GM10266 (cell line): ENCODE data around the gene RIPPLY3.

Experiments
- DNase-seq: peaks from one replicate; pipeline ENCODE4 v3.0.0; 2012; ENCODE audit errors: extremely low spot score
- TF ChIP-seq, protein P1 (sequence below): IDR thresholded peaks from 2 replicates; pipeline ENCODE4 v1.5.1; 2012; ENCODE audit warnings: mild to moderate bottlenecking, low read depth; ENCODE audit not compliant: control insufficient read depth, insufficient read depth; ENCODE audit errors: missing control alignments

RIPPLY3 gene

DNA sequence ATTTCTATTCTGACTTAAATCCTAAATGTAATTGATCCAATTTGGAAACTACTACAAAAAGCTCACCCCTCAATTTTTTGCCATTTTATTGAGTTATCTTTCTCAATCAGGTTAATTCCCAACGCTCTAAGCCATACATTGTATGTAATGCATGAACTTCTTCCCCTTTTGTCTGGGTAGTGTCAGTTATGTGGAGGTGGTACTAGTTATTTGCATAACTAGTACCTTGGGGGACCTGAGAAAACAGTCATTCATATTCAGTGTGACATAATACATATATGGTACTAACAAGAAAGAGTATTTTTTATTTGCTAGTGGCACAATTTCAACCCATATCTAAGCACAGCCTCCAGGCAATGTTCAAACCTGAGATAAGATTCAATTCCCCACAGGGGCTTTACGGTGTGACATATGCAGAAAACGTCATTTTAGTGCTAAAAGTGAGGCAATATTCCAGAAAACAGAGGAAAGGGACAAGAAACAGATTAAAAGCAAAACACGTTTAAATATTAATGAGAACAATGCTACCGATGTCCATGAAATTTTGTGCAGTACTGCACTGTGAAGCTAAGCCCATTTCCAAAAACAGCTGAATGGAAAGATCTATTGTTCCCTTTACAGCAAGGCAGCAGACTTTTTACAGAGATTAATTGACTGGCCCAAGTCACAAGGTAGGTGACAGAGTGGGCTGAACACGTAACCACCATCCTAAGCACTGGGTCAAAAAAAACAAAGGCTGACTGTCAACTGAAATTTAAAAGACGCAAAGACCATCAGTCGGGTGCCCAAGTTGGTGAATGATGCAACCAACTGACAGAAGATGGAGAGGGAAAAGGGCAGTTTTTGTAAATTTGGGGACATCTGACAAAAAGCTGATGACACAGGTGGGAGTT lies 41.4 kb upstream of the RIPPLY3 start:
- TF ChIP-seq, protein P1, sequence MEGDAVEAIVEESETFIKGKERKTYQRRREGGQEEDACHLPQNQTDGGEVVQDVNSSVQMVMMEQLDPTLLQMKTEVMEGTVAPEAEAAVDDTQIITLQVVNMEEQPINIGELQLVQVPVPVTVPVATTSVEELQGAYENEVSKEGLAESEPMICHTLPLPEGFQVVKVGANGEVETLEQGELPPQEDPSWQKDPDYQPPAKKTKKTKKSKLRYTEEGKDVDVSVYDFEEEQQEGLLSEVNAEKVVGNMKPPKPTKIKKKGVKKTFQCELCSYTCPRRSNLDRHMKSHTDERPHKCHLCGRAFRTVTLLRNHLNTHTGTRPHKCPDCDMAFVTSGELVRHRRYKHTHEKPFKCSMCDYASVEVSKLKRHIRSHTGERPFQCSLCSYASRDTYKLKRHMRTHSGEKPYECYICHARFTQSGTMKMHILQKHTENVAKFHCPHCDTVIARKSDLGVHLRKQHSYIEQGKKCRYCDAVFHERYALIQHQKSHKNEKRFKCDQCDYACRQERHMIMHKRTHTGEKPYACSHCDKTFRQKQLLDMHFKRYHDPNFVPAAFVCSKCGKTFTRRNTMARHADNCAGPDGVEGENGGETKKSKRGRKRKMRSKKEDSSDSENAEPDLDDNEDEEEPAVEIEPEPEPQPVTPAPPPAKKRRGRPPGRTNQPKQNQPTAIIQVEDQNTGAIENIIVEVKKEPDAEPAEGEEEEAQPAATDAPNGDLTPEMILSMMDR = no peak
- DNase-seq = no peak

DNA sequence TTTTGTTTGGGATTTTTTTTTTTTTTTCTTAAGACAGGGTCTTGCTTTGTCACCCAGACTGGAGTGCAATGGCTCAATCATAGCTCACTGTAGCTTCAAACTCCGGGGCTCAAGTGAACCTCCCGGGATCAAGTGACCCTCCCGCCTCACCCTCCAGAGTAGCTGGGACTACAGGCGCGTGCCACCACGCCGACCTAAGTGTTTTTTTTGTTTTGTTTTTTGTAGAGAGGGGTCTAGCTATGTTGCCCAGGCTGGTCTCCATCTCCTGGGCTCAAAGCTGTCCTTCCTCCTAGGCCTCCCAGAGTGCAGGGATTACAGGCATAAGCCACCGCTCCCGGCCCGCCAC lies 40.8 kb upstream of the RIPPLY3 start:
- DNase-seq = no peak
- TF ChIP-seq, protein P1 = no peak

DNA sequence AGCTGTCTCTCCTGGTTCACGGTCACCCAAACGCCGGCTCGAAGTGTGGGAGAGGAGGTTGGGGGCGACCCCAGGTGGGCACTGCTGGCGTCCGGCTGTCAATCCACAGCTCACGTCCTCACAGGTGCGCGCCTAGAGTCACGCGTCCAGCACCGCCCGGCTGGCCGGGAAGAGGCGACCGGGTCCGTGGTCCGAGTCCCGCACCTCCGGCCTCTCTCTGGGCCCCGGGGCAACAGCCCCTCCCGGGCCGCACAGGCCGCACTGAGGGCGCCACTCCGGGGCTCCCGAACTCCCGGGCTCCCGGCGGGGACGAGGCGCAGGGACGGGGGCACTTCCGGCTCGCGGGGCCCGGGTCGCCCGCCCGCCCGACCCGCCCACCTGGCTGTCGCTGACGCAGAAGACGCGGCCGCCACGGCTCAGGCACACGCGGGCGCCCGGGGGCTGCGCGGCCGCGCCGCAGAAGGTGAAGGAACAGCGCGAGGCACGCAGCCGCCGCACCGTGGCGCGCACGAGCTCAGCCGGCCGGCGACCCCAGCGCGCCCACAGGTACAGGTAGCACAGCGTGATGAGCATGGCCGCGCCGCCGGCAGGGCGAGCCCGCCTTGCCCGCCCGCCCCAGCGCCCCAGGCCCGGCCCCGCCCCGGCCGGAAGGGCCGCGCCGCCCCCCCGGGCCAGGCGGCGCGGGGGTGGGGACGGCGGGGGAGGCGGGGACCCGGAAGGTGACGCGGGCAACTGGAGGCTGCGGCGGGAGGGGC lies 40.3 kb upstream of the RIPPLY3 start, which contains the start of gene HLCS:
Gene HLCS, minus strand, starts transcription at position 604 of the 755 bp plus-strand sequence. Its CDS starts 31 bp downstream, at position 573.
- TF ChIP-seq, protein P1 = peak; percentile 62
- DNase-seq = peak; percentile 93

DNA sequence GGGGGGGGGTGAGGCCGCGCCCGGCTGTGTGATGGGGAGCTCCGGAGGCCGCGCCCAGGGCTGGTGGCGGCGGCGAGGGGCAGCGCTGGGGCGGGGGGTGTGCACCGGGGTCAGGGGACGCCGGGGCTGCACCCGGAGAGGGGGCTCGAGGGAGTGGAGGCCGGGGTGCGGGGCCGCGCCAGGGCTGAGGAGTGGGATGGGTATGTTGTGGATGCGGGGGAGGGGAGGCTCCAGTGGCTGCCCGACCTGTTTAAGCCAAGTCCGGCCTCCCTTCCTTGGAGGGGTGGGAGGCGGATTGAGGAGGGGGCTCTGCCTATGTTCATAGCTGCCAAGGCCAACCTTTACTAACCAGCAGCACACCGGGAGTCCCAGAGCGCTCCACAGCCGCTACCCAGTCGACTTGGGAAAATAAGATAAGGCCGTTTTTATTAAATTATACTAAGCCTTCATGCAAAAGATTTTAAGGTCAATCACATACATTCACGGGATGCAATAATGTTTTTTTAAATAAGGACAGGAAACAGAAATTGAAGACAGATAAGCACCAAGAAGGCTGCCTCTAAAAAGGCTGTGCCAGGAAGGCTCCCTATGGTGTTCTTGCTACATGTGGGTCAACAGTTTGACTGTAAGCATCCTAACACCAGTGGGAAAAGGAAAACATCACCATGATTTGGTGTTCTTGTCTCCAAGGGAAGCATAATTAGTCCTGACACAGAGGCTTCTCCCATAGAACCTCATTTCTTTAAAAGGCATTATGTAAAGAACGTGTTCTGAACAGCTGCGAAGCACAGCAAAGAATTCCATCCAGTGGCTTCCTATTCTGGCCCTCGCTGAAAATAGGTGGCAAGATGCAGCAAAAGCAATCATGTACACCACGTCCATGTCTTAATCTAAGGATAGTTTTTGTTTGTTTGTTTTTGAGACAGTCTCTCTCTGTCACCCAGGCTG lies 39.4 kb upstream of the RIPPLY3 start:
- DNase-seq = no peak
- TF ChIP-seq, protein P1 = no peak

DNA sequence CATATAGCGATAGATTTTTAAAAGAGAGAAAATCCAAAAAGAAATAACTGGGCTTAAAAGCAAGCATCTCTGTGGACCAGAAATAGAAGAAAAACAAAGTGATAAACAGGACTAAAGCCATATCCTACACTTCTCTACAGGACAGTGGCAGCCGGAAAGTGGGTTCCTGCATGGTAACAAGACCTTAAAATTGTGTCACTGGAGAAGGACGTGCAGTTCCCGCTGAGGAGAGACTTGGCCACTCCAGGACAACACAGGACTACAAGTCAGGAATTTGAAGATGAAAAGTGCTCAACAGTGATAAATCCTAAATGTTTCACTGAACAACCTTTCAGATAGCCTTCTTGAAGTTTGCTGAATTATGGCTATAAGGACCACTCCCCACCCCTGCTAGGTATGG lies 38.1 kb upstream of the RIPPLY3 start:
- TF ChIP-seq, protein P1 = no peak
- no peak for DNase-seq

GRCh38 chr21:36968976-36969375 lies 37.5 kb upstream of the RIPPLY3 start:
- no peak for DNase-seq
- TF ChIP-seq, protein P1 = no peak
